Fibroblast of skin of right biceps (primary cell): ENCODE results near the gene MYT1.

Source experiments
- DNase-seq: peaks from one replicate; pipeline ENCODE4 v3.0.0-alpha.2; 2013

The MYT1 gene

DNA sequence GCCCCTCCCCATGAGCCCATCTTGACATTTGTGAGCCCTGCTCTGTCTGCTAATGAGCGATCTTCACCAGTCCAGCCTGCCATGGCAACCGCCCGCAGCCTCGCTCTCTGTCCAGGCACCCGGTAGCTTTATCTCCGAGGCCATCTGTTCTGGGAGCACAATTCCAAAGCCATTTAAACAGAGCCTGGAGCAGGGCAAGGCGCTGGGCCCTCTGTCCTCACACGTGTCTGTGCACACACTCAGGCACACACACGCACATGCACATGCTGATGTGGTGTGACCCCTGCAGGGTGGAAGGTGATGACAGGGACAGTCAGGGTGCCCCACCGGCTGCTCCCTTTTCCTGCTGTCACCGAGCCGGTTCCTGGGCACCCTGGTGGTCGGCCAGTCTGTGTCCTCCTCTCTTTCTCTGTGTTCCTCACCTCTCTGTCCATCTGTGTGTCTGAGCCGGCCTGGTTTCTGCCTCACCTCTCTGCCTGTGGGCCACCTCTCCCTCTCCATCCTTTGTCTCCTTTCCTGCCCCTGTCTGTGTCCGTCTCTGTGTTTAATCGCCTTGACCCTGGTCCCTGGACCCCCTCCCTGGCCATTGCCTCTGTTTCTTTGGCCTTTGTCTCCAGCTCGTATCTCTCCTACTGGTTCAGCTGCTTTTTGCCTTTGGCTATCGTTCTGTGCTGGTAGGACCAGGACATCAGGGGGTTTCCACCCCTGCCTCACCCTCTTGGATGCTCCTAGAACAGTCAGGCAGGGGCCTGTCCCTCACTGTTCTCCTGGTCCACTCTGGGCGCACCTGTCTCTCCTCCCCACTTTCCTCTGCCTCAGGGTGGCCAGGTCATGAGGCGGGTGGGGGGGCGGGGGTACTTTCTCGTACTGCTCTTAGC is 8.8 kb upstream of the MYT1 start:
- no peak for DNase-seq

DNA sequence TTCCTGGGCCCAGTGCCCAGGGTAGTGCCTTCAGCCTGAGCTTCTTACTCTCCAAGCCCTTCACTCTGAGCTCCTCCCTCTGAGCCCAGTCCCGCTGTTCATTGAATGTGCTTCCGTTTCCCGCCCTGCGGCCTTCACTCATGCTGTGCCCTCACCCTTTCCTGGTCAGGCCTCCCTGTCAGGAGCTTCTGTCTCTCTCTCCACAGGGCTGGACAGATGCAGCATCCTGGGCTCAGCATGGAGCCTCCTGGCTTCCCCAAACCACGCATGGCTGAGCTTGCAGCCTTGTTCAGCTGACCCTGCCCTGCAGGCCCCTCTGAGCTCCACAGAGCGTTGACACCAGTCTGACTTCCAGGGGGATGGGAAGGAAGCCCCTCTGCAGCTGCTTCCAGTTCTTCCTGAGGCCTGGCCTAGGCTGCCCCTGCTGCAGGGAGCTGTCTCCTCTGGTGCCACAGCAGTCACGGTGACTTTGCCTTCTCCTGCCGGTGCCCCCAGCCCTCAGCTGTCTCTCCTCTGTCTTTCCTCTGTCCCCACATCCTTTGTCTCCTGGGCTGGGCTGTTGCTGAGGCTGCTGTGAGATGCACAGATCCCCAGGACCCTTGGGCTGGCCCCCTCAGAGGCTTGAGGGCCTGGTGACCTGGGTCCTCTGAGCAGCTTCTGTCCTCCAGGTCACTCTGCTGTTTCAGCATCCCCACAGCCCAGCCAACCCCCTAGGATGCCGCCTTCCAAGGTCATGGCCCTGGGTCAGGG is 7.9 kb upstream of the MYT1 start:
- DNase-seq = no peak

DNA sequence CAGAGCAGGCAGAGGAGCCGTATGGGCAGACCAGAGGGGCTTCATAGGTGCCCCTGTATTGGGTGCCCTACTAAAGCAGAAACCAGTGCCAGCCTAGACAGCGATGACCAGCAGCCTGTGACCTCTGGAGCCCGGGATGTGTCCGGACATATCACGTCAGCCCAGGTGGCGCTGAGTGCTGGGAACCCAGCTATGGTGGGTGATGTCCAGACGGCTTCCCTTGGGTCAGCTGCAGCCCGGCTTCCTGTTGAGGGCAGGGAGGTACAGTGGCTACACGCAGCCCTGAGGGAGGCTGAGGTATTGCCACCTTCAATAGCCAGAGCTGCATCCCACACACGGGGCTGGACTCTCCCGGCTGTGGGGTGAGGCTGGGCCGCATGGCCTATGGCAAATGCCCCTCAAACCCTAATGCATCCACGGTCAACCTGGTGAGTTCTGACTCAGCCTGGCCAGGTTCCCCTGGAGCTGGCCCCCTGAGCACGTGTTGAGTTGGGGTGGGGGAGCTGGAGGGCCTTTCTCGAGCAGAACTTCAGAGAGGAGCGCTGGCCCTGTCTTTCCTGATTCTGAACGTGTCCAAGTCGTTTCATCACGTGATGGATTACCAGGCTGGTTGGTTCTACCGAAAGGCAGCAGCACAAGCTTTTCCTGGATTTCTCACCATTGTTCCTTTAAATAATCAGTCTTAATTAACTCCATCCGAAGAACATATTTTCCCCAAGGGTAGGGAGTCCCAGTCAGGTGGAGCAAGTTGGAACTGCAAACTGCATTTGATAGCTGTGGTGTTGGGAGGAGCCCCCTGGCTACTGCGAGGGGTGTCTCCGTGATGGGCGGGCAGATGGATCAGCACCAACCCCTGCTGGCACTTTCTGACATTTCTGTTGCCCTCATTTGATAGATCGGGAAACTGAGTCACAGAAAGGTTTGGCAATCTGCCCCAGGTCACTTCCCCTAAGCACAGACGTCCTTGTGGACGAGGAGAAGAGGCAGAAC is 7.1 kb upstream of the MYT1 start:
- DNase-seq = no peak

DNA sequence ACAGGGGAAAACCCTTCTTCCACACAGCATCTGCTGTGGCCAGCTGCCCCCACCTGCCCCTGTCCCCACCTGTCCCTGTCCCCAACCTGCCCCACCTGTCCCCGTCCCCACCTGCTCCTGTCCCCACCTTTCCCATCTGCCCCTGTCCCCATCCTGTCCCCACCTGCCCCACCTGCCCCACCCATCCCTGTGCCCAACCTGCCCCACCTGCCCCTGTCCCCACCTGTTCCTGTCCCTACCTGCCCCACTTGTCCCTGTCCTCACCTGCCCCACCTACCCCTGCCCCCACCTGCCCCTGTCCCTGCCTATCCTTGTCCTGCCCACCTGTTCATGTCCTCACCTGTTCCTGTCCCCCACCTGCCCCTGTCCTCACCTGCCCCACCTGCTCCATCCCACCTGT is 6.4 kb upstream of the MYT1 start:
- DNase-seq = no peak

DNA sequence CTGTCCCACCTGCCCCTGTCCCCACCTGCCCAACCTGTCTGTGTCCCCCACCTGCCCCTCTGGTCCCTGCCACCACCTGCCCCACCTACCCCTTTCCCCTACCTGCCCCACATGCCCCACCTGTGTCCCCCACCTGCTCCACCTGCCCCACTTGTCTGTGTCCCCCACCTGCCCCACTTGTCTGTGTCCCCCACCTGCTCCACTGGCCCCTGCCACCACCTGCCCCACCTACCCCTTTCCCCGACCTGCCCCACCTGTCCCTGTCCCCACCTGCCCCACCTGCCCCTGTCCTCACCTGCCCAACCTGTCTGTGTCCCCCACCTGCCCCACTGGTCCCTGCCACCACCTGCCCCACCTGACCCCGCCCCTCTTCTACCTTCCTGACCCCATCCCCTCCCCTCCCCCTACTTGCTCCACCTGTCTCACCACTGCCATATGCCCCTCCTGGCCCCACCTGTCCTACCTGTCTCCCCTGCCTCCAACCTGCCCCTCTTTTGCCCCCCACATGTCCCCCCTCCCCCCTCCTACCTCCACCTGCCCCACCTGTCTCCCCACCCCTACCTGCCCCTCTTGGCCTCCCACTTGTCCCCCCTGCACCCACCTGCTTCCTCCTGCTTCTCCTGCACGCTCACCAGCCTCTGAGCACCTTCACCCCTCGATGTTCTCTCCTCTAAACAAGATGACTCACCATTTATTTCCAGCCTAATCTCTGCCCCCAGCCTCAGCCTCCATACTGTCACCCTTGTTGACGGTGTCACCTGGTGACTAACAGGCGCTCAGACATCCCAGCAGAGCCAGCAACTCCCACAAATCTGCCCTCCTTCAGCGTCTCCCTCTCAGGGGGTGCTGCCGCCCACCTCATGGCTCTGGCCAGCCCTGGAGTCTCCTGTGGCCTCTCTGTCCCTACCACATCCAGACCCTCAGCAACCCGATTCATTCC is 5.6 kb upstream of the MYT1 start:
- DNase-seq = no peak

DNA sequence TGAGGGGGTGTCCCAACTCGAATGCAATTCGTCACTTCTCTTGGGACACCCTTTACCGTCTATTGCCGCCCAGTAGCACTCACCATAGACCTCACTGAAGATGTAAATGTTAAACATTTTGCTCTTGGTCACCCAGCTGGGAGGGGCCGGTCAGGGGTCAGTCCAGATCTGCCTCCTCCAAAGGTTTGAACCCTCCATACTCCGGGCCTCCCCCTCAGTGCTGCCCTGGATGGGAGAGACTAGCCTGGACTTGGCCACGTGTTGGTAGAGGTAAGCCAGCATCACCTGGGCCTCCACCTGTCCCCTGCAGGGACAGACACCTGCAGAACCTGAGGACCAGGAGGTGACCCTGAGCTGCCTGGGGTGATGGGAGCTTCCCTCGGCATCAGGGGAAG is 5.0 kb upstream of the MYT1 start:
- DNase-seq = no peak

DNA sequence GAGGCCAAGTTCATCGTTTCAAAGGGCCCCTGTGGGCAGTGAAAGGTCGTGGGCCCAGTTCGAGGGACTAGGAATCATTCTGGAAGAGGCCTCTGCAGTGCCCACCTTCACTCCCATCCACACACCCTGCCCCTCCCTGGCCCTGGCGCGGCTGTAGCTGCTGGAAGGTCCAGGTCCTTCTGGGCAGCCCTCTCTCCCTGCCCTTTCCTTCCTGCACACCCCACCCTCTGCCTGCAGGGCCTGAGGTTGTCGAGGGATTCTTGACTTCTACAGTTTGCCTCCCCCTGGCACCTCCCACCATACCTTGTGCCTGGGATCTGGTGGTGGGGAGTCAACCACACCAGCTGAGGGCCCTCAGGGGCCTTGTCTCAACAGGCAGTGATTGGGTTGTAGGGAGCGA is 4.5 kb upstream of the MYT1 start:
- DNase-seq = no peak

DNA sequence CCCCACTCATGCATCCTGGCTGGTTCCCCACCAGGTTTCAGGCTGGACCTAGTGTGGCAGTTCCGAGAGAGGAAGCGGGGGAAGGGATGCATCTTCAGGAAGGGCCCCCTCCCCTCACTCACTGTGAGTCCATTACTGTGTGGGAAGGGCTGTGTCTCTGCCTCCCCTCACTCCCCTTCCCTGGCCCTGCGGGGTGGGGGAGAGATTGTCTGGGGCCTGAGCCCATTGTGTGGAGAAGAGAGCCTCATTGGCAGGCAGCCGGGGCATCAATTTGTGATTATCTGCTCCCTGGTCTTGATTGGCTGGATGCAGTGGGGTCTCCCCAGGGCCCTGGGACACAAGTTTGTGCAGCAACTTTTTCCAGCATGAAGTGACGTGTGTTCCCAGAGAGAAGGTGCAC is 4.1 kb upstream of the MYT1 start:
- no peak for DNase-seq

DNA sequence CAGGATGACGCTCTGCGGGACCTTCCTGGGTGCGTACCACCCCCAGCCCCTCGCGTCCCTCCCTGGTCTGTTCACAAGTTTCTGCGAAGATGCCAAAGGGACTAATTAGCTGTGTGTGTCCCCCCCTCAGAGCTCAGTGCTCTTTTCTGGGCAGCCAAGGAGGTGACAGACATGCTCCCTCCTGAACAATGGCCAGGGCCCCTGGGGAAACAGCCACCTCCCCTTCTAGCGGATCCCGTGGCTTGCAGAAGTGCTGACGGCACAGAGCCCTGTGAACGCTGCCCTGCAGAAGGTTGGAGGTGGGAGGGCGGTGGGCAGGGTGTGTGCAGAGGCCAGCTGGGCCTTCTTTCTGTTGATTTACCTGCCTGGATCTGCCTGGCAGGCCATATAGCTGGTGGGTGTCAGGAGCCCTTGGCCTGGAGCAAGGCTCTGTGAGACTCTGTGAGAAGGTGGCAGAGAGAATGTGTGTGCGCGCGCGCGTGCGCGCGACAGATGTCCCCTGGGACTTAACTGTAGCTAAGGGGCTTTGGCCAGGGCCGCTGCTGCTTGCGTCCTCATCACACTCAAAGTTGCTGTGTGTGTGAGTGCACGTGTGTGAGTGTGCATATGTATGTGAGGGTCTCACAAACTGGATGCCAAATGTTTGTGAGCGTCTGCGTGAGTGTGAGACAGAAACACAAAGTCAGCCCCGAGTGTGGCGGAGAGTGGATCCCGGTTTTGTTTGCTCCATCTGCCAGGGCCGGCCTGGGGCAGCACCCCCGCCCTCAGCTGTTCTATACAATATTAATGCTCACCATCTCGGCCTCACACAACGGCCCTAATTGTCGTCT is 3.5 kb upstream of the MYT1 start:
- no peak for DNase-seq

DNA sequence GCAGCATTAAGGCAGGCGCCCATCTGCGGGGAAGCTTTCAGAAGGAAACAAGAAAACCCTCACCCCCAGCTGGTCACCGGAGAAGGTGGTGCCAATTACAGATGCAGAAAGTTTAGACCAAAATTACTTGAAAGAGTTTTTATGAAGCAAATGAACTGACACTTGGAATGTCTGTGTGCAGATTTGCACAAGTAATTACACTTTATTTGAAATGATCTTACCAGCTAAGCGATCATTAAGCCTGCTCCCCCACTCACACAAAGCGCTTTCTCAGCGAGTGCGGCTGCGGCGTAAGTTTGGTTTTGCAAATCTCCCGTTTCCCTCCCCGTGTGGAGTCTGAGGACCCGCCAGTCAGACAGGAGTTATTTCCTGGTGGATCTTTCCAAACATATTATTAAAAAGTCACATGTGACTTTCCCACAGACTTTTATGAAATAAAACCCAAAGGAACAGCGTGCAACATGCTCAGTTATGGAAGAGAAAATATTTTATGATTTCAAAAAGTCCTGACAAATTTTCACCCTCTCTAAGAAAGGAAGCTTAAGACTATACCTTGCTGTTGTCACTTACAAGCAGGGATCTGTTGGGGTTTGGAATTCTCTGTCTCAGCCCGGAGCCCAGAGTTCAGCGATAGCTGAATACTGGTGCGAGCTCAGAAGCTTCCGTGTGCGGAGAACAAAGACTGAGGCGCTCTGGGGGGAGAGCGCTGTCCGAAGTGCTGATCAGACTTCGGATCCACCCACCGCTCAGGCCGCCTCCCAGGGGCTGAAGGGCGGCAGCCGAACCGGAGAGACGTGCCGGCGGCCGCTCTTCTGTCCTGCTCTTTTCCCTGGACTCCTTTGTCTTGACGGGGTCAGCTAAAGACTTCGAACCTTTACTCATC is 2.7 kb upstream of the MYT1 start:
- DNase-seq = peak; percentile 48

DNA sequence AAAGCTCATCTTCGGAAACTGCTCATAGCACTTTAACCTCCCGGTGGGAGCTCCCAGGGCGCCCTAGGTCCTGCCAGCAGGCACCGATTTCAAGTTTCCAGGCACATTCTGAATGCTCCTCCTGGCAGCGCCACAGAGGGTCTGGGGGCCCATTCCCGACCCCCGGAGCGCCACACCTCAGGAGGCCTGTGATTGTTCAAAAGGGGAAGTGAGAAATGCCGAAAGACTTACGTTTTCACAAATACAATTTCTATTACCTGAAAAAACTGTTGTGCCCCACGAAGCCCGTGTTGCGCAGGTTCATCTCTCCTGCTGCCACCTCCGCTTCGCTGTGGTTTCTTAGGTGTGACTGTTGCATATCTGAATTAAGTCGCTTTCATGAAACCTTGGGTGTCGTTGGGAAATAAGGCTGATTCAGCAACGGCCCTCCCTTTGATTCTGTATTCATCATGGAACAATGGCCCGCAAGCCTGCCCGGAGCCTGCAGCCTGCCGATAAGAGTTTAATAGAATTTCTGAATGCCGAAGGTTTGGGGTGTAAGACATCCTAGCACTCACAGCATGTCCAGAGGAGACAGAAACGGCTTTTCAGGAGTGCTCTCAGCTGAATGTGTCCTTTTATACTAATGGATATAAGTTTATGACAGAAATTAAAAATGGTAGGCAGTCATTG is 1.9 kb upstream of the MYT1 start:
- DNase-seq = no peak

DNA sequence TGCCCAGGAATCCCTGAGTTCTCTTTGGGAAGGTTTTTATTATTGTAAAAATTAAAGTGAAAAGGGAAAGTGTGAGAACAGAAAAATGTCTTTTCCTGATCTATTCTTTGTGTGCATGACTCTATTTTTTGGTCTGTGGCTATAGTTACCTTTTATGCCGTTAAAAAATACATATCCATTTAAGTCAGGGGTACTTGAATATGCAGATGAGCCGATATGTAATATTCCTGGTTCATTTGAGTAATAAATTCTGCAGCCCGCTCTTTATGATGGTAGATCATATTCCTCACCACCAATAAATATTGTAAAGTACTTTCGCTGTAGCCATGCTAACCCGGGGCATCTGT is 503 bp upstream of the MYT1 start:
- DNase-seq = no peak

DNA sequence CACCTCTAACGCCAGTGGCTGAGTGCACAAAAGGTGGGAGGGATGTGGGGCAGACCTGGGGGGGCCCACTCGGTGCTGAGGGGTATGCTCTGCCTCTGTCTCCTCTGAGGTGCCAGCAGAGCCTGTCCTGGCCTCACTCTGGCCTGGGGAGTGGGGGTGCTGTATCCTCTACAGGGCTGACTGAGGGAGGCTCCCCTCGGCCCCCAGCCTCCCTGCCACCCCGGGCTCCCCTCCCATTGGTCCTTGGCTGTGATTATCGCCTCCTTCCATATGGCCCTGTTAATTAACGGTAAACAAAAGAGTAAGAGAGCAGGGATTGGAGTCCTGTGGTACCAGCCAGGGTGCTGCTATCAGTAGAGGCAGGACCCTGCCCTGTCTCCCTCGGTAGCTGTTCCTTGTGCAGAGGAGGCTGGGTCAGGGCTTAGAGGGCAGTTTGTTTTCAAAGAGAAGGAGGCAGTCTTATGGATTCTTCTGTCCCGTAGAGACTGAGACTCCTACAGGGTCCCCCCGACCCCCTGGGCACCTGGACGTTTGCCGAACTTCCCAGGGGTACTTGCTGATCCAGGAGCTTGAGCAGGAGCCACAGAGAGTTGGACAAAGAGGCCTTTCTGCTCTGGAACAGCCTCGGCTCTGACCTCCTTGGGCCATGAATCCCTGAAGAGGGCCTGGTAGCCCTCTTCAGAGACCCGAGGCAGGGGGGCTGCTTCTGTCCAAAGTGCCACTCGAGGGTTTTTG is 1.8 kb downstream of the MYT1 start:
- DNase-seq = no peak

DNA sequence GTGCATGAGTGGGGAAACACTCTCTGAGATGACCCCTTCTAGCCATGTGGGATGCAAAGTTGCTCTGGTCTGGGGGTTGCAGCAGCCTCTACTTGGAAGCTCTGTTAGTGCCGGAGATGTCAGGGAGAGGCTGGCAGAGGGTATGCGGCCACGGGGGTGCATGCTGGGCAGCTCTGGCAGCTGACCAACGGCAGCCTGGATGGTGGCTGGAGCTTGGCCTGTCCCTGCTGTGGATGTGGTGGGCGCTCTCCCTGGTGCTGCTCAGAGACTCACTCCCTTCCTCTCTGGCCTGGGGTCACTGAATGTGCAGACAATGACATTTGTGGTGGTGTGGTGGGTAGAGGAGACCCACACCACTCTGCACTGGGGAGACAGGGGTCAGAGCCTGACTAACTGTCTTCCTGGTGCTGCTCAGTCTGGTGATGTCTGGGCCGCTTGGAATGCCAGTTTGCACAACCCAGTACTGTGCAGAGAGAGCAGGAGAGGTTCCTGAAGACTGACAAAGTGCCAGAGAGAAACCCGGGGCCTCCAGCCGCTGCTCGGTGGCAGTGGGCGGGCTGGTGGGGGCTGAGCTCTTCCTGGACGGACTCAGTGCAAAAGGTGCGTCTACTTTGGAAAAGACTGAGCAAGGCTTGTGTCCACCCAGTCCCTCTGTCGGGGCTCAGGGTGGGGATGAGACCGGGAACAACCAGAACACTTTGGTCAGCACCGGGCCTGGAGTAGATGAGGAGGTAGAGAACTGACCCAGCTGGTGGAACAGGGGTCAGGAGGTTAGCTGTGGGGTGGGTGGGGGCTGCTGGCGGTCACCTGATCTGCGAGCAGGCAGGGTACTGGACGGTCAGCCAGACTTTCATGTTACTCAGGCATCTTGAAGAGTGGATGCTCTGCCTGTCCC is 2.7 kb downstream of the MYT1 start:
- no peak for DNase-seq

DNA sequence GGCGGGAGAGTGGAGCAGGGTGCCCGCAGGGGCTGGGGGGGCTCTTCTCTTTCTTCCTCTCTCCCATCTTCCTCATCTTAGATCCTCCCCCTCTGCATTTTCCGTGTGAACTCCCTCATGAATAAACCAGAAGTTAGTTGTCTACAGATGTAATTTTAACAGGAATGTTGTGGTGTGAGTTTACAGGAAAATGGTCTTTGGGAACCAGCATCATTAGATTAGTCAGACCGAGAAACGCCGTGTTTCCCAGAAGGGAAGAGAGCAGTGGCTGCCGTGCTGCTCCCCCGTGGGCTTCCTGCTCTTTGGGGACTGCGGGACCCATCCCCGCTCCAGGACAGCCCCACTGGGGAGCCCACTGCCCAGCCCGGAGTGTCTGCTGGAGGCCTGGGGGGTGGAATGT is 3.4 kb downstream of the MYT1 start:
- peak; percentile 16 for DNase-seq

DNA sequence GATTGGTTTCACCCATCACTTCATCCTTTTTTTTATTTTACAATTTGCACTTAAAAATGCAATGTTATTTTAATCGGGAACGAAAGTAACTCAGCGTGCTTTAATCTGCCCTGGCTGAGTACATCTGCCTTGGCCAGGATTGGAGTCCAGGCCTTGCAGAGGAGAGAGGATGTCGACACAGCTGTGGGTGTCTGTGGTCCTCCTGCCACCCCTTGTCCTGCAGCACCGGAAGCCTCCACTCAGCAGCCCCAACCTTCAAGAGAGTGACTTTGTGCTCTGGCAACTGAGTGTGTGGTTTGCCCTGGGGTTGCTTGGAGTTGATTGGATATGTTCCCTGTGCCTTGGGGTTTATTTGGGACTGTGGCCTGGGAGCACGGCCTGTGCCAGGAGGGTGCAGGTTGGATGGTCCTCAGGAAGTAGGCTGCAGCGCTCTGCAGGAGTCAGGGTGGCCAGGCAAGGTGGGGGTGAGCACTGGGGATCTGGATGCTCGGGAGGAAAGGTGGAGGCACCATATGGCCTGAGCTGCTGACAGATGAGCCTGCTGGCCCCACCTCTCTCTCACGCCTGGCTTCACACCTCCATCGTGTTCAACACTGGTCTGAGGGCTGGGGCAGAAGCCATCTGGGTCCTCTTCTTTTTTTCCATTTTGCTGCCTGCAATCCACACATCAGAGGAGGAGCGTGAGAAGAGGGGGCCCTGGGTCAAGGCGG is 4.3 kb downstream of the MYT1 start:
- DNase-seq = no peak

DNA sequence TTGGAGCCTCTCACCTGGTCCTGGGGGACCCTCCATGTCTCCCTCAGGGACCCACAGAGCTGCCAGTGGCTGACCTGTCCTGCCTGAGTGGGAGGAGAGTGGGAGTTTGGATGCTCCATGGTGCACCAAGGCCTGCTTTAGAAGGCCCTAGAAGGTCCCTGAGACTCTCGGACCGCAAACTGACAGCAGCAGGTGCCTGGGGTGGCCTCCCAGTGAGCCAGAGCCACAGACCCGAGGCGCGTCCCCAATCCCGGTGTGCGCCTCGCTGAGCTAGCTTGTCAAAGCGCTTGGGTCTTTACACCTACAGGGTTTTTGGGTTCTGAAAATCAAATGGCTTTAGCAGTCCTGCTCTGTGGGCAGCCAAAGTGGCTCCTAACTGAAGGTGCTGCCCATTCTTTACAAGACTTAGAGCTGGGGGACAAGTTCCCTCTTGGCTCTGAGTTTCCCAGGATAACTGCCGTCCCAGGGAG is 4.9 kb downstream of the MYT1 start:
- DNase-seq = no peak
